Right kidney (tissue), 1 donor: ENCODE data around the gene MPHOSPH6.
"Not testable (repeated sequence)": the region's sequence is repeated elsewhere in the genome, so short reads cannot be mapped to it uniquely, and the experiment has no call there.

Source experiments
- DNase-seq: peaks from one replicate; pipeline ENCODE4 v3.0.0-alpha.2; 2016

Gene MPHOSPH6

DNA sequence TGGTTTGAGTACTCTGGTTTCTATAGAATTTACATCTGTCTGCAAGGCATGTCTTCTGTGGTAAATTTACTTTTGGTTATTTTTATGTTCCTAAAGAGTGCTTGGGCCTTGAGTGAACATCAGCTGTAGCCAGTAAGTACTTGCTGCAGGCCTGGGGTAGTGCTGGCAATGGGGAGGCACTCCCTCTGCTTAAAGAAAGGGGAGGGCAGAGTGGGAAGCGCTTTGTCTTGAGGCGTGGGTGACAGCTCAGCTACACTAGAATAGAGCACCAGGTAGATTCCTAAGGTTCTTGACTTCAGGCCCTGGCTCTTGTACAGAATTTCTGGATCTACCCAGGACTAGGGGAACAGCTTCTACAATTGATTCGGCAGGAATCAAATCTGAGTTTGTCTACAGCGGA is 50.6 kb downstream of the MPHOSPH6 start:
- DNase-seq, result no peak

DNA sequence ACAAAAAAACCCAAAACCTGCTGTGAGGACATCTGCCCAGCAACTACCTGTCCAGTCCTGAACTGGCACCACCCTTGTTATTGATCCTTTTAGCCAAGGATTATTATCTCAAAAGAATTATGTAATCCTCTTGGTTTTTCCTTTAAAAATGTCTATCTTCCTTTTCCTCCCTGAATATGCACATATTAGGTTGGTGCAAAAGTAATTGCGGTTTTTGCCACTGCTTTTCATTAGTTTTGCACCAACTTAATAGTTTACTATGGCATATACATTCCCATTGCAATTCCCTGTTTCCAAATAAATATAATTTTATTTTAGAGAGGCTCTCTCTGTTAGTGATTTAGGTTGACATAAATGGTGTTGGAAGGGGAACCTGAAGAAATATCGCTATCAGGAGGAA is 51.3 kb downstream of the MPHOSPH6 start:
- no peak for DNase-seq

DNA sequence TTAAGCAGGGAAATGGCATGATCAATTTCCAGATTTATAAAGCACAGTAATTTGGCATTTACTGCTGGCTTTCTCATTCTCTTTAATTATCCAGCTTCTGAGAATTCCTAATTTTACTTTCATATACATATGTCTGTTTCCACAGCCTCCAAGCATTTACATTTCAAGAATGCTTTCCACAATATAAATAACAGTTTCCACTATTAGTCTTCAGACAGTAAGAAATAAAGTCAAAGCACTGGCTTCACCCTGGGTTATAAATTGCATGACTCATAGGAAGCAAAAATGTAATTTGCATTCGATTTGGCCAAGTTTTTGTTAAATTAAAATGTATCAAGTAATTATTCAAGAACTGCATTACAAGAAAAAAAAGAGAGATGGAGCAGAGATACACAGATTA is 53.5 kb downstream of the MPHOSPH6 start:
- no peak for DNase-seq

DNA sequence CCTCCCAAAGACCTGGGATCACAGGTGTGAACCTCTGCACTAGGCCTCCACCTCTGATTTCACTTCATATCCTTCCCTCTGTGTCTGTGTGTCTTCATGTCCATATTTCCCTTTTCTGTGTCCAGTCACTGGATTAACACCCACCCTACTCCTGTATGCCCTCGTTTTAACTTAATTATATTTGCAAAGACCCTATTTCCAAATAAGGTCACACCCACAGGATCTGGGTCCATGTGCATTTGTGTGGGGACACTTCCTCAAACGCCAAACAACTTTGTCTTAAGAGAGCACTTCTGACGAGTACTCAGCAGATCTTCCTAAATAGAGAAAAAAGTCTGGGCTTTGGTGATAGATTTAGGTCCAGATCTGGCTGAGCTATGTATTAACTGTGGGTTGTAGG is 56.3 kb downstream of the MPHOSPH6 start:
- DNase-seq, result no peak

DNA sequence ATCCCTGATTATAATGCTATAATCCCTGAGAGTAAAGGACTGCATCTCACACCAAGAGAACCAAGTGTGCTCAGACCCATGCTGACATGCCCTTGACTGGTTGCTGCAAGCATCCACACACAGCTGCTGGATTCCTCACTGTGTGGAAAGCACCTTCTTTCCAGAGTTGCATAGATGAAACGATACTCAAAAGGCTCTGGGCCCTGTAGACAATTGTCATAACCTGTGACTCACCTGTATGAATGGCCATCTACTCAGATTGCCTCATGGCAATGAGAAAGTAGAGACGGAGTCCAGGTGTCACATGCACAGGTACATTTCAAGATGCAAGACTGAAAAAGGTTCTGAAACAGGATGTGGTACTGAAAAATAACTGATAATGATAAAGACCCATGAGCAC is 58.1 kb downstream of the MPHOSPH6 start:
- DNase-seq, result no peak

DNA sequence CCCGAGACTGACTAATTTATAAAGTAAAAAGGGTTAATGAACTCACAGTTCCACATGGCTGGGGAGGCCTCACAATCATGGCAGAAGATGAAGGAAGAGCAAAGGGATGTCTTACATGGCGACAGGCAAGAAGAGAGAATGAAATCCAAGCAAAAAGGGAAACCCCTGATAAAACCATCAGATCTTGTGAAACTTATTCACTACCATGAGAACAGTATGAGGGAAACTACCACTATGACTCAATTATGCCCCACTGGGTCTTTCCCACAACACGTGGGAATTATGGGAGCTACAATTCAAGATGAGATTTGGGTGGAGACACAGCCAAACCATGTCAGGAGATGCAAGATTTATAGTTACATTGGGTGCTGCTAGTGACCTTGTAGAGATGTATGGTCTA is 60.8 kb downstream of the MPHOSPH6 start:
- not testable (repeated sequence) for DNase-seq

DNA sequence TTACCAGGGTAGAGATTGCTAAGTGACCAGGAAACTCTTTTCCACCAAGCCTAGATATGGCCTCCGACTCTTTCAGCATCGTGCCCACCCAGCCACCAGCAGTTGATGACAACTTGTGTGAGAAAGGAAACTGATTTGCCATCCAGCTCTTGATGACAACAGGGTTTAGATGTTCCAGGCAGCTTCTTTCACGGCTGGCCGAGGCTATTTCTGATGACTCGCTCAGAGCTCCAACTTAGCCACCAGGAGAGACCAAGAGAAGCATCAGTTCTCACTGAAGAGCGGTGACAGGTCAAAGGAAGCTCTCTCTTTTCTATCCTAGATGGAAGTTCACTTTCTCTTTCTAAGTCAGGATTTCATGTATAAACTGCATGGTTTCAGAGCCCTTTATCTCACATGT is 61.2 kb downstream of the MPHOSPH6 start:
- no peak for DNase-seq

DNA sequence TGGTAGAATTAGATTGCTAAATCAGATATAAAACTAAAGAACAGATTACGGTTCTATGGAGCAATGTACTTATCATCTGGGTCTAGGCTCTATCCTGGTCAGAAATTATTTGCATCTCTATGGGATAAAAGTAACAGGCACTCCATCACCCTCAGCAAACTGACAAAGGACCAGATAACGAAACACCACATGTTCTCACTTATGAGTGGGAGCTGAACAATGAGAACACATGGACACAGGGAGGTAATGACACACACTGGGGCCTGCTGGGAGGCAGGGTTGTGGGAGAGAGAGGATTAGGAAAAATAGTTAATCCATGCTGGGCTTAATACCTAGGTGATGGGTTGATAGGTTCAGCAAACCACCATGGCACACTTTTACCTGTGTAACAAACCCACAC is 61.9 kb downstream of the MPHOSPH6 start:
- no peak for DNase-seq

DNA sequence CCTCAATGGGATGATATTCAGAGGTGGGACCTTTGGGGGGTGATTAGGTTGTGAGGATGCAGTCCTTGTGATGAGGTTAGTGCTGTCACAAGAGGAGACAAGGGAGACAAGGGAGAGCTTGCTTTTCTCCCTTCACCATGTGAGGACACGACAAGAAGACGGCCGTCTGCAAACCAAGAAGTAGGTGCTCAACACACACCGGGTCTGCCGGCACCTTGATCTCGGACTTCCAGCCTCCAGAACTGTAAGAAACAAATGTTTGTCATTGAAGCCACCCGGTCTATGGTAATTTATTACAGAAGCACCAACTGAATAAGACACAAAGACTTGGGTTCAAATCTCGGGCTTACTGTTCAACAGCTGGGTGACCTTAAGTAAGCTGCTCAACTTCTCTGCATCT is 64.9 kb downstream of the MPHOSPH6 start:
- no peak for DNase-seq
